H1 (cell line): ENCODE results near the gene PCID2. TPM values are rescaled to one million over a fixed set of nuclear protein-coding genes. Genes with fewer than 3 reads are reported as not detected.

Experiments
- CTCF ChIA-PET: fragments of 300-600 bp; sonication (Branson Sonifier 250); formaldehyde crosslinking; loops from one replicate; lab custom pipeline; 2021; ENCODE audit not compliant: partially characterized antibody; lab: Charles Lee
- POLR2A ChIA-PET: fragments of 300-600 bp; sonication (Branson Sonifier 250); formaldehyde crosslinking; loops from one replicate; lab custom pipeline; 2021; ENCODE audit warnings: inconsistent platforms; ENCODE audit not compliant: partially characterized antibody; lab: Charles Lee
- DNase-seq, 2 experiments: peaks; one replicate each; pipeline versions ENCODE4 v3.0.0 to v3.0.0-alpha.2; 2010 to 2022; ENCODE audit warnings: low spot score in 2 of 2, low read depth in 1 of 2, mixed read lengths in 1 of 2
- FAIRE-seq: peaks from 2 replicates; lab custom pipeline; 2011; peaks lifted over from hg19 to GRCh38; lab: Jason Lieb, UNC
- H2AFZ ChIP-seq: 2 replicates; pipeline ENCODE4 v1.8.1; 2012; ENCODE audit warnings: low read length, inconsistent platforms
- H2AK5ac ChIP-seq: 2 replicates; pipeline ENCODE4 v1.6.1; 2013; ENCODE audit warnings: low read depth, low read length
- H2BK120ac ChIP-seq: replicated peaks from 2 replicates; pipeline ENCODE3; 2013; ENCODE audit warnings: low read depth, low read length, inconsistent platforms
- H2BK12ac ChIP-seq: 2 replicates; pipeline ENCODE4 v1.6.1; 2013; ENCODE audit warnings: low read depth, low read length
- H2BK15ac ChIP-seq: 2 replicates; pipeline ENCODE4 v1.6.1; 2013; ENCODE audit warnings: low read length
- H2BK20ac ChIP-seq: 2 replicates; pipeline ENCODE4 v1.6.1; 2013; ENCODE audit warnings: low read length
- H2BK5ac ChIP-seq: 2 replicates; pipeline ENCODE4 v1.6.1; 2013; ENCODE audit warnings: low read depth, low read length
- H3K14ac ChIP-seq: 2 replicates; pipeline ENCODE4 v1.6.1; 2013; ENCODE audit warnings: inconsistent platforms; ENCODE audit not compliant: insufficient read length
- H3K18ac ChIP-seq: 2 replicates; pipeline ENCODE4 v1.6.1; 2013; ENCODE audit warnings: low read length; ENCODE audit errors: extremely low read depth
- H3K23ac ChIP-seq: 2 replicates; pipeline ENCODE4 v1.6.1; 2013; ENCODE audit warnings: inconsistent platforms; ENCODE audit not compliant: insufficient read length
- H3K23me2 ChIP-seq: 2 replicates; pipeline ENCODE4 v1.6.1; 2013; ENCODE audit warnings: low read depth, low read length
- H3K27ac ChIP-seq: 2 replicates; pipeline ENCODE4 v1.6.1; 2011; ENCODE audit warnings: low read depth, low read length, inconsistent platforms
- H3K27me3 ChIP-seq, 4 experiments: replicated peaks in 1 of 4; 1 replicate in 1 of 4; 2 replicates in 3 of 4; pipeline versions ENCODE4 v1.6.1 to v1.8.1; 2011 to 2013; ENCODE audit warnings: low read length in 3 of 4, mild to moderate bottlenecking in 3 of 4, inconsistent platforms in 2 of 4, mixed read lengths in 2 of 4, moderate library complexity in 1 of 4; ENCODE audit not compliant: control insufficient read depth in 3 of 4, insufficient read depth in 3 of 4; ENCODE audit errors: extremely low read depth in 1 of 4
- H3K36me3 ChIP-seq, 4 experiments: 2 replicates each; pipeline versions ENCODE4 v1.6.1 to v1.8.1; 2011 to 2013; ENCODE audit warnings: mild to moderate bottlenecking in 4 of 4, low read length in 3 of 4, moderate library complexity in 2 of 4, control low read depth in 1 of 4, inconsistent platforms in 1 of 4; ENCODE audit not compliant: insufficient read depth in 4 of 4, control insufficient read depth in 2 of 4
- H3K4ac ChIP-seq: replicated peaks from 2 replicates; pipeline ENCODE3; 2013; ENCODE audit warnings: low read length, low read depth, mixed read lengths, inconsistent platforms; ENCODE audit not compliant: insufficient read length
- H3K4me1 ChIP-seq, 4 experiments: replicated peaks in 1 of 4; 1 replicate in 1 of 4; 2 replicates in 3 of 4; pipeline versions ENCODE4 v1.6.1 to v1.8.1; 2011 to 2013; ENCODE audit warnings: low read length in 3 of 4, inconsistent platforms in 2 of 4, mixed read lengths in 1 of 4; ENCODE audit not compliant: insufficient read depth in 4 of 4, control insufficient read depth in 3 of 4
- H3K4me2 ChIP-seq, 2 experiments: 2 replicates each; pipeline versions ENCODE4 v1.6.1 to v1.8.1; 2011 to 2013; ENCODE audit warnings: low read depth in 2 of 2, low read length in 2 of 2, control low read depth in 1 of 2, inconsistent platforms in 1 of 2, mild to moderate bottlenecking in 1 of 2; ENCODE audit not compliant: insufficient read depth in 1 of 2
- H3K4me3 ChIP-seq, 4 experiments: fragments of 200-600, 300-600 bp in 1 of 4; sonication (generic), shearing (Covaris generic), sonication (Bioruptor Twin) in 1 of 4; 2 replicates each; pipeline versions ENCODE4 v1.5.1 to v1.8.1; 2011 to 2016; ENCODE audit warnings: low read length in 4 of 4, low read depth in 3 of 4, control low read depth in 2 of 4, inconsistent platforms in 2 of 4, mild to moderate bottlenecking in 2 of 4, mixed read lengths in 1 of 4, moderate library complexity in 1 of 4; ENCODE audit not compliant: insufficient read depth in 2 of 4; ENCODE audit errors: extremely low read depth in 1 of 4
- H3K56ac ChIP-seq: replicated peaks from 2 replicates; pipeline ENCODE3; 2013; ENCODE audit warnings: low read depth, mild to moderate bottlenecking, mixed read lengths, low read length, inconsistent platforms; ENCODE audit not compliant: insufficient read length
- H3K79me1 ChIP-seq: 2 replicates; pipeline ENCODE4 v1.6.1; 2013; ENCODE audit warnings: low read depth, low read length, control low read depth
- H3K79me2 ChIP-seq, 2 experiments: 2 replicates each; pipeline versions ENCODE4 v1.6.1 to v1.8.1; 2012 to 2013; ENCODE audit warnings: low read length in 2 of 2, mild to moderate bottlenecking in 2 of 2, inconsistent platforms in 1 of 2; ENCODE audit not compliant: insufficient read depth in 2 of 2, control insufficient read depth in 1 of 2
- H3K9ac ChIP-seq, 4 experiments: replicated peaks in 1 of 4; 1 replicate in 1 of 4; 2 replicates in 3 of 4; pipeline versions ENCODE4 v1.6.1 to v1.8.1; 2011 to 2013; ENCODE audit warnings: low read depth in 3 of 4, low read length in 3 of 4, control low read depth in 2 of 4, mild to moderate bottlenecking in 2 of 4, moderate library complexity in 2 of 4, inconsistent platforms in 1 of 4; ENCODE audit errors: extremely low read depth in 1 of 4
- H3K9me3 ChIP-seq, 2 experiments: 2 replicates each; pipeline versions ENCODE4 v1.6.1 to v1.8.1; 2012 to 2013; ENCODE audit warnings: mild to moderate bottlenecking in 2 of 2, moderate library complexity in 2 of 2, control low read depth in 1 of 2, inconsistent platforms in 1 of 2, low read depth in 1 of 2, low read length in 1 of 2, mixed read lengths in 1 of 2; ENCODE audit not compliant: insufficient read depth in 2 of 2
- H4K20me1 ChIP-seq, 2 experiments: replicated peaks in 1 of 2; 2 replicates each; pipeline versions ENCODE3 to v1.8.1; 2011 to 2013; ENCODE audit warnings: inconsistent platforms in 2 of 2, low read length in 2 of 2, mild to moderate bottlenecking in 1 of 2; ENCODE audit not compliant: insufficient read depth in 2 of 2, control insufficient read depth in 1 of 2
- H4K5ac ChIP-seq: 2 replicates; pipeline ENCODE4 v1.6.1; 2013; ENCODE audit warnings: low read length, low read depth, mixed read lengths, inconsistent platforms; ENCODE audit not compliant: insufficient read length
- H4K8ac ChIP-seq: 2 replicates; pipeline ENCODE4 v1.8.0; 2013; ENCODE audit warnings: mild to moderate bottlenecking, moderate library complexity, low read length, inconsistent platforms; ENCODE audit not compliant: insufficient read depth; ENCODE audit errors: extremely low read depth
- H4K91ac ChIP-seq: replicated peaks from 2 replicates; pipeline ENCODE3; 2013; ENCODE audit warnings: low read length, mixed read lengths, inconsistent platforms; ENCODE audit not compliant: insufficient read length
- ATF2 ChIP-seq: IDR thresholded peaks from 2 replicates; pipeline ENCODE4 v1.6.1; 2012; ENCODE audit warnings: low read length, inconsistent platforms
- BRCA1 ChIP-seq: IDR thresholded peaks from 2 replicates; pipeline ENCODE4 v1.6.1; 2012; ENCODE audit warnings: low read depth, low read length, improper control_type of control experiment
- POLR2A ChIP-seq, 2 experiments: IDR thresholded peaks; 1 replicate in 1 of 2; 2 replicates in 1 of 2; pipeline ENCODE4 v1.6.1; 2011; ENCODE audit warnings: low read depth in 2 of 2, low read length in 2 of 2, mild to moderate bottlenecking in 2 of 2; ENCODE audit errors: control extremely low read depth in 1 of 2
- SIN3A ChIP-seq, 2 experiments: IDR thresholded peaks in 1 of 2; conservative IDR thresholded peaks in 1 of 2; 2 replicates each; pipeline ENCODE4 v1.6.1; 2011 to 2012; ENCODE audit warnings: low read length in 2 of 2, improper control_type of control experiment in 1 of 2, low read depth in 1 of 2, mild to moderate bottlenecking in 1 of 2
- WGBS, 2 experiments: shearing (Covaris generic) in 1 of 2; methylation state at CpG; one replicate each; pipeline versions ENCODE4 v1.1.6 to v1.1.7; 2013 to 2015; ENCODE audit warnings: low lambda C conversion rate in 2 of 2, mixed read lengths in 2 of 2, inconsistent platforms in 1 of 2, low coverage in 1 of 2, missing lambda C conversion rate in 1 of 2; ENCODE audit not compliant: insufficient replicate concordance in 2 of 2, insufficient coverage in 1 of 2, insufficient read length in 1 of 2; ENCODE audit errors: extremely low coverage in 1 of 2, missing lambda C conversion rate in 1 of 2; 5-methylcytosine and 5-hydroxymethylcytosine counted together
- polyA plus RNA-seq, 7 experiments: library from polyadenylated mRNA; depleted of rRNA in 3 of 7; stranded (reverse) in 5 of 7; unstranded in 2 of 7; fragments of >200 nt in 5 of 7; fragments of 200-250 nt in 2 of 7; gene quantifications; 1 replicate in 5 of 7; 2 replicates in 1 of 7; 4 replicates in 1 of 7; pipeline versions ENCODE4 v1.2.1 to v1.2.3, GENCODE V29; 2011 to 2013; ENCODE audit warnings: missing spikeins in 2 of 7, mixed read lengths in 2 of 7
- total RNA-seq: library from RNA; stranded (reverse); fragmentation: NEBNext Ultra II Directional; extraction: Animal tissue kit (Norgen Biotek cat#: 25700); gene quantifications from 2 replicates; pipeline ENCODE4 v1.2.1, GENCODE V29; 2021

The PCID2 gene
- total and polyA plus RNA-seq, 2 of the 8 experiments (the other 6 are each of a cell fraction or from before 2014, with no cell fraction given) = 72.4 to 72.8 TPM

- Histone ChIP-seq H4K5ac (no peak overlapping the region), H4K8ac (no peak overlapping the region), H3K4me1 (peaks cover 0 to 3% (median under 1%) of the 10 kb centered on the region in 4 experiments; a peak in 3 of 7 replicates), H2AK5ac (no peak overlapping the region), H2BK15ac (no peak overlapping the region), H3K36me3 (no peaks in the 10 kb centered on the region), H4K20me1 (no peaks in the 10 kb centered on the region), H3K23ac (no peak overlapping the region), H2BK12ac (no peak overlapping the region), H2BK5ac (no peak overlapping the region), H2BK120ac (no peak overlapping the region), H3K23me2 (no peaks in the 10 kb centered on the region), H2BK20ac (no peak overlapping the region), H3K9me3 (no peaks in the 10 kb centered on the region), H3K27me3 (no peaks in the 10 kb centered on the region), H3K79me1 (no peaks in the 10 kb centered on the region), H3K27ac (no peak overlapping the region), H2AFZ (no peak overlapping the region), H3K56ac (no peak overlapping the region), H3K79me2 (no peaks in the 10 kb centered on the region), H3K4me3 (no peak overlapping the region), H3K14ac (no peak overlapping the region), H3K18ac (no peak overlapping the region), H4K91ac (no peak overlapping the region), H3K4me2 (no peak overlapping the region), H3K4ac (no peak overlapping the region), H3K9ac (no peak overlapping the region)
- no peak for TF ChIP-seq POLR2A (IDR thresholded peaks at IDR 0.05; ENCODE audit: control extremely low read depth in 1 of 2, low read depth in 2 of 2, low read length in 2 of 2)
- no peak for TF ChIP-seq SIN3A (conservative IDR thresholded peaks at IDR 0.05 in 1 of 2, IDR thresholded peaks at IDR 0.05 in 1 of 2; ENCODE audit: low read depth in 1 of 2, low read length in 2 of 2)
- TF ChIP-seq BRCA1 = no peak
- no peak for TF ChIP-seq ATF2
- FAIRE-seq (no peak), DNase-seq (no peak)
- CTCF ChIA-PET = no interaction called here
- POLR2A ChIA-PET = no interaction called here
- WGBS, 2 experiments = 87% methylated on average over 2 of the region's 2 CpGs; no CpG with 5 or more reads in 1 of the 2 experiments
Observed at GRCh38 chr13:113135281-113135760, 73.1 kb downstream of the PCID2 start.
